Midbrain (tissue), 1 donor: ENCODE measurements around the gene ARL8A.
"Not testable (repeated sequence)": the region's sequence is repeated elsewhere in the genome, so short reads cannot be mapped to it uniquely, and the experiment has no call there.

Experiments
- DNase-seq: peaks from one replicate; lab custom pipeline; 2025; lab: John Stamatoyannopoulos, UW

The ARL8A gene

DNA sequence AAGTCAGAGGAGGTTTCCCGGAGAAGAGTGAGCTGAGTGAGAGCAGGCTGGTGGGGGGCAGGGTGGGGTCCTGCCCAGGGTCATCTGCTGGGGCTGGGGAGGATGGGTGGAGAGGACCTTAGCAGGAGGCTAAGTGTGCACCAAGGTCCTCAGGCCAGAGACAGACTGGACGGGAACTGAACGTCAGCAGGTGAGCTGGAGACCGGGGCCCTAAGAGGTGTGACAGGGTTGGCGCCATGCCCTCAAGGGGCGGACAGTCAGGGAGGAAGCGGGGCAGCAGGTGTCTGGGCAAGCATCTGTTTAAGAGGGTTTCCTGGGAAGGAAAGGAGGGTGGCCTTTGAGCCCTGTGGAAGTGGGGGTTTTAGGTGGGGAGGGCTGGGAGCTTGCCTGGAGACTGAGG, 29.5 kb upstream of the ARL8A start:
- DNase-seq: no peak

DNA sequence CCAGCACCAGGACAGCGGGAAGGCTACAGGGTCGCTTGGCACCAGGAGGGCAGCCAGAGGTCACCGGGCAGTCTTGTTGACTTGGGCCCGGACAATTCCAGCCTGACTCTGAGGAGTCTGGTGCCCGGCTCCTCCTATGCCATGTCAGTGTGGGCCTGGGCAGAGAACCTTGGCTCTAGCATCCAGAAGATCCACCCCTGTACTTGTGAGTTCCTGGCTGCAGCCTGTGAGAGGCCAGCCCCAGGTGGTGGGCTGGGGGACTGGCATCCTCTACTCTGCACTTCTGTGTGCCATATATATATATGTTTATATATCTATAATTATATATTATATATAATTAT, 27.4 kb upstream of the ARL8A start:
- DNase-seq: no peak

DNA sequence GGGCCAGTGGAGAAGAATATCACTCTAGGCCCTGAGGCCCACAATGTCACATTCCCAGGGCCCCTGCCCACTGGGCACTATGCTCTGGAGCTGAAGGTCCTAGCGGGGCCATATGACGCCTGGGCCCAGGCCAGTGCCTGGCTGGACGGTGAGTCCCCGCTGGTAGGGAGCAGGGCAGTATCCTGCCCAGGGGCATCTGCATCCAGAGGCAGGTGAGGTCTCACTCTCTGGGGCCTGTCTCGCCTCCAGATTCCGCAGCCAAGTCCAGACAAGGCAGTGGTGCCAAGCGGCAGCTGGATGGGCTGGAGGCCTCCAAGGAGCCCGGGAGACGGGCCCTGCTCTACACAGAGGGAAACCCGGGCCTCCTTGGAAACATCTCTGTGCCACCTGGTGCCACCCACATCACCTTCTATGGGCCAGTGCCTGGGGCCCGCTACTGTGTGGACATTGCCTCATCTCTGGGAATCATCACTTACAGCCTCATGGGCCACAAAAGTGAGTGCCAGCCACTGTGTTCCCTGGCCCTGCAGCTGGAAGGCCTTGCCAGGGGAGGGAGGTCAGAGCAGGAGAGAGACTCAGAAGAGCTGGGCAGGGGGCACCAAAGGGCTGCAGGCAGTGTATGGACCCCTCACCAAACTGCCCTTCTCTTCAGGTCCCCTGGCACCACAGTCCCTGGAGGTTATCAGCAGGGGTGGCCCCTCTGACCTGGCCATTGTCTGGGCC, 26.9 kb upstream of the ARL8A start:
- DNase-seq: no peak

DNA sequence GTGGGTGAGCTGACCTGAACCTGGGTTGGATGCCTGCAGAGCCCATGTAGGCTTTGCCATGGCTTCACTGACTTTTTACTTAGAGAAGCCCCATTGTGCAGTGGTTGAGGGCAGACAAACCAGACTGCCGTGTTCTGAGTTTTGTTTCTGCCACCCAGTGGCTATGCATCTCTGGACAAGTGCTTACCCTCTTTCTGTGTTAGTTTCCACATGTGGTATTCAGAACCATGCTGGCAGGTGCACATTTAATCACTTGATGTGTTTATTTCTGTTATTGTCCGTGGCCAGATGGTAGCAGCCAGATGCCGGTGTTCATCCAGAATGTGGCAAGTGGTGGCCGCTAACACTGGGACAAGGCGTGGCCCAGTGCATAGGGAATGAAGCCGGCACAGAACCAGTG, 26.2 kb upstream of the ARL8A start:
- no peak for DNase-seq

DNA sequence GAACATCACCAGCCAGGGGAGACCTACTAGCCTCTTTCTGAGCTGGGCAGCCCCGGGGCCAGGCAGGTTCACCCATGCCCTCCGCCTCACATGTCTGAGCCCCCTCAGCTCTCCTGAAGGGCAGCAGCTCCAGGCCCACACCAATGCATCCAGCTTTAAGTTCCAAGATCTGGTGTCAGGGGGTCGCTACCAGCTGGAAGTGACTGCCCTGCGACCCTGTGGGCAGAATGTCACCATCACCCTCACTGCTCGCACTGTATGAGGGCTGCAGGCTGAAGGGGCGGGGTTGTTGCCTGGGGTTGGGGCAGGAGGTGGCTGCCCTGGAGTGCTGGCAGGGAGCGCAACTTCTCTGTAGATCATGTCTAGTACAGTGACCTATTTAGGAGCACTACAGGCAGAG, 24.3 kb upstream of the ARL8A start:
- no peak for DNase-seq

DNA sequence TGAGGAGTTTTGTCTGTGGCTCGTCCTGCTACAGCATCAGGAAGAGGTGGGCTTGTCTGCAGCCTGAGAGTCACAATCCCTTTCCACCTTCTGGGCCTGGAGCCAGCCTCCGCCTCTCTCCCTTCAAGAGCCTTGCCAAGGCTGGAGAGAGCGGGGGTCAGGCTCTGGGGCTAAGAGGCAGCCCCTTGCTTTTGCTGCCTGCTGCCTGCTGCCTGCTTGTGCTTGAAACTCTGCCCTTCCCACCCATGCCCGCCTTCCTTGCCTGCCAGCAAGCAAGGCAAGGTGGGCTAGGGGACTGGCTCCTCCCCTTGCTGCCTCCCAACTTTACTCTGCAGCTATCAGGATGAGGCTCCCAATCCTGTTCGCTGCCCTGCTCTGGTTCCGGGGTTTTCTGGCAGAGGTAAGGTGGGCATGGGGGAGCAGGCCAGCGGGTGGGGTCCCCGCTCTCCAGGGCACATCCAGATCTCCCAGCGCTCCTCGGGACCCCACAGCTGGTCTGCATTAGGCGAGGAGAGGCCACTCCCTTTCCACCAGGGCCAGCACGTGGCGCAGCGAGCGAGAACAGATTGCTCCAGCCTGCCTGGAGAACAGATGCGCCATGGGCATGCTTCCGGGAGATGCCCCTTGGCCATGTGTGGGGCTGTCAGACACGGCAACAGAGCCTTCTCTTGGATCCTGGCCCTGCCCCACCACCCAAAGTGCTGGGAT, 23.3 kb upstream of the ARL8A start:
- no peak for DNase-seq

DNA sequence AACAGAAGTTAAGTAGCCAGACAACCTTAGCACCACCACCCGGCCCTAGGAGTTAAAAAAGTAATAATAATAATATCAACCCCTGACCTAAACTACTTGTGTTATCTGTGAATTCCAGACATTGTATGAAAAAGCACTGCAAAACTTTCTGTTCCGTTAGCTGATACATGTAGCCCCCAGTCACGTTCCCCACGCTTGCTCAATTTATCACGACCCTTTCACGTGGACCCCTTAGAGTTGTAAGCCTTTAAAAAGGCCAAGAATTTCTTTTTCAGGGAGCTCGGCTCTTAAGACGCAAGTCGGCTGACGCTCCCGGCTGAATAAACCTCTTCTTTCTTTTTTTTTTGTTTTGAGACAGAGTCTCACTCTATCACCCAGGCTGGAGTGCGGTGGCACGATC, 22.5 kb upstream of the ARL8A start:
- DNase-seq: not testable (repeated sequence)

DNA sequence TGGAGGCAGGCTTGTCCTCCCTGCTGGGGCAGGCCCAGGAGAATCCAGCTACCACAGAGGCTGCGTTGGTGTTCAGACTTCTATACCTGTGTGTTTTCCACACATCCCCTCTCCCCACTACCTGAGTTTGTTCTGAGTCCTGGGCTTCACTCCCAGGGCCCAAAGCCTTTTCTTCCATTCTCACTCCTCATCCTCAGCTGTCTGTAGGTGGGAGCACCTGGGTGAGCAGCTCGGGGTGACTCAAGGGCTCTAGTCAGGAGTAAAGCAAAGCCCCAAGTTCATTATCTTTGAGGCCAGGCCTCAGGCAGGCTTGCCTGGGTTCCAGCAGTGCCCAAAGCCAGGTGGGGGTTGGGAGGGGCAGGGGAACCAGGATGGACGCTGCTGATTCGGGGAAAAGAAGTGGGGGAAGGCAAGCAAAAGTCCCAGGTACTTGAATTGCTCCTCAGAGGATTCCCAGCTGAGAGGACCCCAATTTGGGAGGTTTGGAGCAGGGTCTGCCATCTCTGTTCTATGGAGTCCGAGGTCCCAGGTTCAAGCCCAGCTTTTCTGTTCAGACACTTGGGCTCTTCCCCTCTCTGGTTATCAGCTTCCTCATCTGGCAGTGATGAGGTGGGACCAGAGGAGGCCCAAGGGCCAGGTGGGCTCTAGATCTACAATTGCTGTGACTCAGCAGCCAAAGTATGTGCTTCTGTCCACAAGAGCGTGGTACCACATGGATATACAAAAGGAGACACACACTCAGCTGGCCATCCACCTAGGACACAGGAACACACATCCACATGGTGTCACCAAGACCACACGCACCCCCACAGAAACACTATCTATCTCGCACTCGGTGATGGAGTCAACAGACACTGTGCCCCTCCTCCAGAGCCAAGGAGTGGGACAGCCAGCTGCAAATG, 21.7 kb upstream of the ARL8A start:
- no peak for DNase-seq

DNA sequence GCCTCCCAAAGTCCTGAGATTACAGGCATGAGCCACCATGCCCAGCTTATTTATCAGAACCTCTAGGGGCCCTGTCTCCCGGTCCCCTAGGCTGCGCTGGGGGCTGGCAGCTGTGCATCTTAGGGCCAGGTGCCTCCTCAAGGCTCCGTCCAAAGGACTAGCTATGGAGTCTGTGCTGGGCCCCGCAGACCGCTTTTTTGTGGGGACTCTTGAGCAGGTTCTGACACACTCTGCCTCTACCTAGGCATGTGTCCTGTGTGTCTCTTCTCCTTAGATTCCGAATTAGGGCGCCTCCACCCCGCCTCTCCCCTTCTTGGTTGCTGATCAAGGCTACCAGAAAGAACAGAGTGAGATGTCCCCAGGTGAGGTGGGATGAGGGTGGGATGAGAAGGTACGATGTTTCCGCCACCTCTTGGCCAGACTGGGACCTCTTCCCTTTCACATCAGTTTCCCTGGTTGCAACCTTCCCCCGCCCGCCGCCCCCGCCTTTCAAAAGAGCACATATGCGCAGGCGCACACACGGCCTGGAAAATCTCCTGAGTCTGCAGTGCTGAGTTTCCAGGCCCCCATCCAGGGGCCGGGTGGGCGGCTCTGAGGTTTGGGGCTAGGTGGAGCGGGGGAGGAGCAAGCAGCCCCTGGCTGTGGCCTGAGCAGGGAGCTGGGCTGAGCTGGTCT, 20.9 kb upstream of the ARL8A start:
- DNase-seq: no peak

DNA sequence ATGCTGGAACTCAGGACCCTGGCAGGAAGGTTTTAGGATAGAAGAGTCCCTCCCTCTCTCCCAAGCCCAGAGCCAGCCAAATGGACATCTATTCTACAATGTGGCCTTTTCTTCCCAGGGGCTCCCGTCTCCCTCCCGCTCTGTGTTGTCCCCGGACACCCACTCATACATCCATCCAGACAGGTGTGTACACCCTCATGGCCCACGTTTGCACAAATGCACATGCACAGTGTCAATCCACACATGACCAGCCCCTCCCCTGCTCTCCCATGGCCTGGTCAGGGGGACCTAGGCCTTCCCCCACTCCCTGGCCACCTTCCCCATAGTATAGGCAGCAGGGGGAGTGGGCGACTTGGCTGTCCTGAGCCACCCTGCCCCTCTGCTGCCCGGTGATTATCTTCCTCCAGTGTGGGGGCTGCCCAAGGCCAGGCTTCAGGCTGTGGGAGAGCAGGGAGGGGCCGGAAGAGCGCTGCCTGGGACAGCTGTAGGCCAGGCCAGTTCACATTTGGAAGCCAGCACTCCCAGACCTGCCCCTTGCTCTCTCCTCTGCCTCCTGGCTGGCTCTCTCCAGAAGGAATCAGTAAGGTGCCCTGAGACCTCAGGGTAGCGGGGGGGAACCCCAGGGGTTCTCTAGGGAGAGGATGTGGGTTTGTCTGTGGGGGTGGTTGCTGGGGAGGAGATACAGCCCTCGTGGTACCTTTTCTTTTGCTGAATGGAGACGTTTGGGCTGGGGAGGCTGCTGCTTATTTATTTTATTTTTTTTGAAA, 19.9 kb upstream of the ARL8A start:
- DNase-seq: no peak

DNA sequence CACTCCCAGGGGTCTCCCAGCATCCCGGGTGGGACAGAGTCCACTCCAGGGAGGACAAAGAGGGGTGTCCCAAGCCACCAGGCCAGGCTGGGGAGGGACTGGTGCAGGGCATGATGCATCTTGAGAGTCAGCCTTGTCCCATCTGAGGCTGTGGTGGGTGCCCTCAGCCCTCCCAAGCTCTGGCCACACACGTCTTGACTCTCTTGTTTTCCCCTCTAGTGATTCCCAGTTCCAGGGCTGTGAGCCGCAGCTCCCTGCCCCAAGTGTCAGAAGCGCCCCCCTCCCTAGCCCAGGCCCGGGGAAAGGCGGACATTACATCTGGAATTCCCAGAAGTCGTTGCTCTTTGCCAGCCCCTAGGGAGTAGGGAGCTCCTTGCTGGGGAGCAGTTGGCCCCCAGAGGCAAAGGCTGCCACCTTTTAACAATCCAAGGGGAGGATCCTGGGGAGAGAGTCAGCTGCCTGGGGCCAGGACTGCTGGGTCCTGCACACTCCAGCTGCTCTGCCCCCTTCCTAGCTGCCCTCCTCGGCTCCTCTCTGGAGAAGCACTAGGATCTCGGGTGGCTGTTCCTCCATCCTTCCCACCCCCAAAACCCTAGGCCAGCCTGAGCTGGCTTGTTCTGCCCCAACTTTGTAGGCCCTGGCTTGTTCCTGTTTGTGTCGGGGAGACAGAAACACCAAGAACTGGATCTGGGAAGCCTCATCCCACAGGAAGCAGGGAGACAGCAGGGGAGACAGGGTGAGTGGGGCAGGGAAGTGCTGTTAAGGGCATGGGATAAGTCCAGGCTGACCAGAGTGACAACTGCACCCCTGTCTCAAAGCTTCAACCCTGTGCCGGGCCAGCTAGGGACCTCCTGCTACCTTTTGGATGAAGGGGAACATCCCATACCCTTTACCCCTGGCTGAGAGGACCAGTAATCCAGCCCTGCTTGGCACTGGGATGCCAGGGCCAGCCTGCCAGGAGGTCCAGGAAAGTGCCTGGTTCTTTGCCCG, 19.0 kb upstream of the ARL8A start:
- no peak for DNase-seq

DNA sequence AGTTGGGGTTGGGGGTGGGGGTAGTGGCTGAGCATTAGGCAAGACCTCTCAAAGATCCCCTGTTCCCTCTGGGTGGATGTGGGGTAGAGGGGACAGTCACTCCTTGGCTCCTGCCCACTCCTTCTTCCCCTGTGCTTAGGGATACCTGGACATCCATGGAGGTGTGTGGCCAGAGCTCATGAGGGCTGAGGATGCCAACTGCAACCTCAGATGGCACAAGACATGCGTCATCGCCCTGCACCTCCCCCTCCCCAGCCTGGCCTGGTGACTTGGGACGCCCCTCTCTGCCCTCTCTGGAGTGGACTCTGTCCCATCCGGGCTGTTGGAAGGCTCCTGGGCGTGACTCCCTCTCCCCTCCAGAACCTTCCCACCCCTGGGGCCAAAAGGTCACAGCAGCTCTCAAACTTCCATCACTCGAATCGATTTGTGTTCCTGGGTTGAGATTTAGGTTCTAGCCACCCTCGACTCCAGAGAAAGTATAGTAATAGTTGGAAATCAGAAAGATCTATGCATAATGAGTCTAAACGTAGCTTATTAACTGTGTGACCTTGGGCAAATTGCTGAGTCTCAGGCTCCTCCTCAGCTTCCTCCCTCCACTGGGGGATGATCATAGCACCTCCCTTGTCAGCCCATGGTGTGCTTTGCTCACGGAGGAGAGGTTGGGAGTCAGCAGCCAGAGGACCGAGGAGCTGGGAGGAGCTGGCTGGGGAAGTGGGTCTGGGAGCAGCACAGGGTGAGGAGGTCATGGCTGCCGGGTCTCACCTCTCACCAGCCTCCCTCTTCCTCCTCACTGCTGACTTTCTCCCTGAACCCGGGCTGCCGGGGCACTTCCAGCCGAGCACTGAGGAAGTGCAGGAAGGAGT, 18.1 kb upstream of the ARL8A start:
- no peak for DNase-seq

DNA sequence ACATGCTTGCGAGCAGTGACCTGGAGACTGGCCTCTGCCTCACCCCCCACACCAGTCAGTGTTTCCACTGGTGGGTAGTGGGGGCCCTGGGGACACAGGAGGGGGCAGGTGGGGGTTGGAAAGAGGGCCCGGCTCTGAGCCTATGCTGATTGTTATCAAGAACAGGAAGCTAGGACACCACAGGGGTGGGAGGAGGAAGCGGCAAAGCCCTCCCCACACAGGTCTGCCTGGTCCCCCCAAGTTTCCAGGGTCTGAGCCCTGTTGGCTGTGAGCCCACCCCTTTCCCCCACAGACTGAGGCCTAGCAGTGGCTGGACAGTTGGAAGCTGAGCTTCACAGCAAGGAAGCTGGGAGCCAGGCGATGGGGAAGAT, 17.5 kb upstream of the ARL8A start:
- no peak for DNase-seq

DNA sequence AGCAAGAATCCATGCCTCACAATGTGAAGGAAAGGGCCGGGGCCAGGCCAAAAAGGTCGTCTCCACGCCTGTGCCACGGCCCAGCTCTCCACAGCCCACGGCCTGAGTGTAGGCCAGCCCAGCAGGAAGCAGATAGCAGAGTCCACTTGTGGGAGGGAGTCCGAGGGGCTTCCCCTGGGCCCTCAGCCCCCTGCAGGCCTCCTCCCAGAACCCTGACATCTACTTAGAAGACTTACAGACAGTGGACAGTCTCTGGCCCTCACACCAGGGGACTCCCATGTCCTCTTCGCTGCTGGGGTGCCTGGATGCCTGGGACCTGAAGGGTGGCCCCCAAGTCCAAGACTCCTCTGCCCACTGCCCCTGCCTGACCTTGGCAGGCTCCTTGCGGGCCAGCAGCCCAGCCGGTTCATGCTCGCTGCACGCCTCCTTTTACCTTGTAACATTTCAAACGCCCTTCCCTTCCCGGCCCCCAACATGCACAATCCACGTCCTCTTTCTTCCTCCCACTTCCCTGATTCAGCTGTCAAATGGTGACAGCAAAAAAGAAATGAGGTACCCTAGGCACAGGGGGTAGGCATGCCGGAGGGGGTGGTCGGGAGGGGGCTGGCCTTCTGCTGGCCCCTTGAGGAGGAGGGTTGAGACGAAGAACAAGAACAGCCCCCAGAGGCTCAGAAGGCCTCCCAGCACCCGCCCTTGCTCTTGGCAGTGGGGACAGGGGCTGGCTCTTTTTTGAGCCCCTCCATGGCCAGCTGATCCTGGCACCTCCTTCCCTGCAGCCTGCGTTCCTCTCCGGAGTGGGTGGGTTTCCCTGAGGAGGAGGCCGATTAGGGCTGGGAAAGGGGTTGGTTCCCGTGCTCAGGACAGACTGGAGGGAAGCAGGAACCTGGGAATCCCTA, 16.9 kb upstream of the ARL8A start:
- no peak for DNase-seq

DNA sequence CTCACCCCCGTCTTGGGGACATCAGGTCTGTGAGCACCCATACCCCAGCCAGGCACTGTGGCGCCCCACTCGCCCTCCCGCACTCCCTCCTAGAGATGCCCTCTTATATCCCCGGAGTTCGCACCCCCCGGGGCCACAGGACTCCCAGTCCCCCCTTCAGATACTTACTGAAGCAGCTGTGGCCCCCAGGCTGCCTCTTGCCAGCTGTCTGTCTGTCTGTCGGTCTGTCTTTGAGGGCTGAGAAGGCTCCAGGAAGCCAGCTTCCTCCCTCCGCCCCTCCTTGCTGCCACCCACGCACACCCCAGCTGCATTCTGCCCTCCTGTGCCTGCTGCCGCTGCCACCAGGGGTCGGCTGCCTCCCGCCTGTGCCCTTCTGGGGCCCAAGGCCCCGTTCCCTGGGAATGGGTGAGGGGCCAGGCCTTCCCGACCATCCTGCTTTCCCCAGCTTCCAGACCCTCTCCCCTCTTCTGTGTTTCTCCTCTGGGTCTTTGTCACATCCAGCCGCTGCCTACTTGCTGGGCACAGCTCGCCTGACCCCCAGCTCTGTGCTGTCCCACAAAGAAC, 15.9 kb upstream of the ARL8A start, which contains the start of gene PTPN7:
Gene PTPN7 (minus strand): TSS at position 226 of the 564 bp plus-strand sequence. CDS start 1,200 bp downstream, outside the sequence.
- DNase-seq: no peak

DNA sequence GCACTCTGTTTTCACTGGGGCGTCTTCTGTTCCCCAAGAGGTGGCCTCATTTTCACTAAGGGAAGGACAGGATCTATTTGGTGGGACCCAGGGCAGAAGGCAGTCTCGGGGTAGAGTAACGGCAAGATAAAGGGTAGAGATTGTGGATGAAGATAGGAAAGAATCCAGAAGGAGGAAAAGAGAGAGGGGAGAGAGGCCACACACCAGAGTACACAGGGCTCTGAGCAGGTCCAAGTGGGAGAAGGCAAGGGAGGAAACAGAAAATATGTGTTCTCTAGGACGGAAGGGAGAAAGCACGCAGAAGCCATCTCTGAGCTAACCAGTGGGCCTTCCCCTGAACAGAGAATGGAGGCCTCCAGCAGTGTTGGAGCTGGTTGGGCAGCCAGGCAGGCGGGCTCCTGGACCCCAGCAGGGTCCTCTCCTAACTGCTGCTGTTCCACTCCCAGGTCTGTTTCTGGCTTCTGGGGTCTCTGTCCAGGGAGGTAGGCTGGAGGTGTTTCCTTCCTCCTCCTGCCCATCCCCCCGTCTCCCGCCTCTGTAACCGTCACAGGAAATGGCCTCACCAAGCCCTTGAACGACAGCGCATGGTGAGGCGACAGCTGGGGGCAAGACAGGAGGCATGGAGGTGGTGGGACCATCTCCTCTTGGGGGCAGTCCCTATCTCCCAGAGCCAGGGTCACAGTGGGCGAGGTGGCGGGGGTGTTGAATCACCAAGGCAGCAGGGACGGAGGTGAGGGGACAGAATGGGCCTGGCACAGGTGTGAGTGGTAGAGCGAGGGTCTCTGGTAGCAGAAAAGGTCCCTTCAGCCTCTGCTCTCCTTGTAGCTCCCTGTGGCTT, 15.2 kb upstream of the ARL8A start:
- DNase-seq: no peak
